ENCODE measurements around the gene OLR1.

GRCh38 chr12:10205220-10205807 is 33.4 kb upstream of the OLR1 start:
- TF ChIP-seq EZH2 (IDR thresholded peaks at IDR 0.05; ENCODE audit: borderline replicate concordance, low read depth, low read length, poor library complexity, severe bottlenecking) (no peak), CTCF (conservative IDR thresholded peaks at IDR 0.05; ENCODE audit: low read depth, low read length) (no peak)
